ENCODE data around the gene RCCD1.
"Not testable (repeated sequence)": the region's sequence is repeated elsewhere in the genome, so short reads cannot be mapped to it uniquely, and the experiment has no call there.

RCCD1 gene

GRCh38 chr15:90918835-90919234 is 35.8 kb upstream of the RCCD1 start:
- DNase-seq: no peak

GRCh38 chr15:90921887-90922286 is 32.8 kb upstream of the RCCD1 start:
- no peak for DNase-seq

- DNase-seq: not testable (repeated sequence)
Observed at GRCh38 chr15:90922712-90923322, 31.9 kb upstream of the RCCD1 start.

GRCh38 chr15:90924375-90924774 is 30.3 kb upstream of the RCCD1 start:
- DNase-seq: no peak

GRCh38 chr15:90926766-90927165 is 27.9 kb upstream of the RCCD1 start:
- not testable (repeated sequence) for DNase-seq

GRCh38 chr15:90928106-90928505 is 26.6 kb upstream of the RCCD1 start:
- DNase-seq: not testable (repeated sequence)

GRCh38 chr15:90929246-90930019 is 25.3 kb upstream of the RCCD1 start:
- DNase-seq: no peak

- DNase-seq: no peak
Observed at GRCh38 chr15:90930861-90931574, 23.7 kb upstream of the RCCD1 start.

- DNase-seq: no peak
Observed at GRCh38 chr15:90931575-90931827, 23.2 kb upstream of the RCCD1 start.

- peak; percentile 83 for DNase-seq
Observed at GRCh38 chr15:90931828-90932659, 22.6 kb upstream of the RCCD1 start, which contains the start of gene HDDC3. TSS of gene HDDC3 (minus strand) at chr15:90932549. CDS start at chr15:90932540, 9 bp downstream.

GRCh38 chr15:90932660-90932991 is 22.1 kb upstream of the RCCD1 start:
- no peak for DNase-seq

GRCh38 chr15:90933301-90933700 is 21.4 kb upstream of the RCCD1 start:
- no peak for DNase-seq

- peak; percentile 89 for DNase-seq
Observed at GRCh38 chr15:90934256-90934948, 20.3 kb upstream of the RCCD1 start.

- DNase-seq: peak; percentile 90
Observed at GRCh38 chr15:90934949-90935751, 19.5 kb upstream of the RCCD1 start, which contains the start of gene UNC45A. TSS of gene UNC45A (plus strand) at chr15:90935285. CDS start at chr15:90935325, 40 bp downstream.

GRCh38 chr15:90936823-90937222 is 17.9 kb upstream of the RCCD1 start:
- no peak for DNase-seq

GRCh38 chr15:90938261-90938660 is 16.4 kb upstream of the RCCD1 start:
- no peak for DNase-seq

- no peak for DNase-seq
Observed at GRCh38 chr15:90939756-90940155, 14.9 kb upstream of the RCCD1 start.

- DNase-seq: no peak
Observed at GRCh38 chr15:90941038-90941437, 13.6 kb upstream of the RCCD1 start.

GRCh38 chr15:90942354-90943120 is 12.1 kb upstream of the RCCD1 start:
- no peak for DNase-seq

GRCh38 chr15:90945091-90945490 is 9.6 kb upstream of the RCCD1 start:
- DNase-seq: no peak

- no peak for DNase-seq
Observed at GRCh38 chr15:90946538-90946937, 8.1 kb upstream of the RCCD1 start.

Measured in COR-L47 (cell line).